Activated B cell treated with CpG ODN at 0.5 μM for 24 hours (primary cell): Measurements from ENCODE around the gene SYT15. TPM values are rescaled to one million over a fixed set of nuclear protein-coding genes. Genes with fewer than 3 reads are reported as not detected.

Source experiments
- ATAC-seq: fragments of 200-7000 bp; cut with Tn5 transposase; one replicate; pipeline ENCODE4 v1.10.0; 2021; ENCODE audit warnings: low read depth, mild to moderate bottlenecking, moderate library complexity
- CTCF ChIA-PET: fragments of 350-600 bp; sonication (Branson Sonifier 250); formaldehyde crosslinking; loops from one replicate; lab custom pipeline; 2021; ENCODE audit warnings: antibody characterized with exemption; lab: Charles Lee
- POLR2A ChIA-PET: fragments of 350-600 bp; sonication (Branson Sonifier 250); formaldehyde crosslinking; loops from one replicate; lab custom pipeline; 2021; ENCODE audit warnings: antibody characterized with exemption; lab: Charles Lee
- DNase-seq: peaks from one replicate; pipeline ENCODE4 v3.0.0; 2022
- H3K27ac Mint-ChIP-seq: one replicate; pipeline ENCODE4 v1.8.0; 2020; ENCODE audit warnings: mixed read lengths
- H3K27me3 Mint-ChIP-seq: one replicate; pipeline ENCODE4 v1.8.0; 2021; ENCODE audit warnings: mixed read lengths
- H3K36me3 Mint-ChIP-seq: one replicate; pipeline ENCODE4 v1.8.0; 2021; ENCODE audit warnings: low read depth, mixed read lengths
- H3K4me1 Mint-ChIP-seq: one replicate; pipeline ENCODE4 v1.8.0; 2021; ENCODE audit warnings: mixed read lengths
- H3K4me3 Mint-ChIP-seq: one replicate; pipeline ENCODE4 v1.8.0; 2020; ENCODE audit warnings: mild to moderate bottlenecking, mixed read lengths
- H3K9me3 Mint-ChIP-seq: one replicate; pipeline ENCODE4 v1.8.0; 2020; ENCODE audit warnings: mixed read lengths
- intact Hi-C: fragments of 100-400 bp; cut with micrococcal nuclease; formaldehyde crosslinking; loops from one replicate; pipeline ENCODE4 v1.15.1; 2024
- total RNA-seq: library from RNA; stranded (reverse); gene quantifications from 2 replicates; pipeline ENCODE4 v1.2.3, GENCODE V29; 2022
- TF ChIP-seq, protein P1 (sequence below): fragments of 200-600 bp; IDR thresholded peaks from one replicate; pipeline ENCODE4 v1.8.0; 2022; ENCODE audit warnings: antibody characterized with exemption, mild to moderate bottlenecking

The SYT15 gene
- total RNA-seq, 1 donor from 2014 or later: 1.1 TPM

DNA sequence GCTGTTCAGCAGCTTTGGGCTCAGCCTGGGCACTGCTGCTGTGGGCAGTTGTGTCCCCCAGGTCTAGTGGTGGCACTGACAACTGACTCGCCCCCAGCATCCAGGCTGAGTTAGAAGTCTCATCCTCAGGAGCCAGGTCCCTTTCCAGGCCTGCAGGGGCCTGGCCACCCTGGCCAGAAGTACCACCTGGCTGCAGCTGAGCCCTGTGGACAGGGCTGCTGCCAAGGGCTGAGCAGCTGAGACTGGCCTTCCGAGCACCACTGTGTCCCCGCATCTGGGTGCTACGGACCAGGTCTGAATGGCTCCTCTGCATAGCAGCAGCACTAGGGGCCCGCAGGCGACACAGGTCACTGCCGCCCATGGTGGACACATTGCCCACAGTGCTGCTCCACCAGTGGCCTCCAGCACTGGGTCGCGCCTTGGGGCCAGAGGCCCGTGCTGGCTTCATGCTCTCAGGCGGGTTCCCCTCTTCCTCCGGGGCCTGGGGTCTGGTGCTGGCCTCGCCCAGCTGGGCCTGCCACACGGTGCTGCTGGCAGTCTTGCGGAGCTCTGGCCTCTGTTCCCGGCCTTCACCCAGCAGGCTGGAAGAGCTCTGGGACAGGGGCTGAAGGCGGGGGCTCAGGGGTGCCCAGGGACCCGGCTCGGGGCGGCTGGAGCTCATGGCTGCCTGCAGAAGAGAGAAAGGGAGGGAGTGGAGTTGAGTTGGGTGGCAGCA is 28.7 kb upstream of the SYT15 start:
- Mint-ChIP-seq H3K4me3 (no peak overlapping the region), H3K27me3 (no peaks in the 10 kb centered on the region), H3K9me3 (no peaks in the 10 kb centered on the region), H3K27ac (no peak overlapping the region), H3K4me1 (no peaks in the 10 kb centered on the region), H3K36me3 (no peaks in the 10 kb centered on the region)
- POLR2A ChIA-PET: no interaction called here
- TF ChIP-seq, protein P1, sequence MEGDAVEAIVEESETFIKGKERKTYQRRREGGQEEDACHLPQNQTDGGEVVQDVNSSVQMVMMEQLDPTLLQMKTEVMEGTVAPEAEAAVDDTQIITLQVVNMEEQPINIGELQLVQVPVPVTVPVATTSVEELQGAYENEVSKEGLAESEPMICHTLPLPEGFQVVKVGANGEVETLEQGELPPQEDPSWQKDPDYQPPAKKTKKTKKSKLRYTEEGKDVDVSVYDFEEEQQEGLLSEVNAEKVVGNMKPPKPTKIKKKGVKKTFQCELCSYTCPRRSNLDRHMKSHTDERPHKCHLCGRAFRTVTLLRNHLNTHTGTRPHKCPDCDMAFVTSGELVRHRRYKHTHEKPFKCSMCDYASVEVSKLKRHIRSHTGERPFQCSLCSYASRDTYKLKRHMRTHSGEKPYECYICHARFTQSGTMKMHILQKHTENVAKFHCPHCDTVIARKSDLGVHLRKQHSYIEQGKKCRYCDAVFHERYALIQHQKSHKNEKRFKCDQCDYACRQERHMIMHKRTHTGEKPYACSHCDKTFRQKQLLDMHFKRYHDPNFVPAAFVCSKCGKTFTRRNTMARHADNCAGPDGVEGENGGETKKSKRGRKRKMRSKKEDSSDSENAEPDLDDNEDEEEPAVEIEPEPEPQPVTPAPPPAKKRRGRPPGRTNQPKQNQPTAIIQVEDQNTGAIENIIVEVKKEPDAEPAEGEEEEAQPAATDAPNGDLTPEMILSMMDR: no peak
- CTCF ChIA-PET: no interaction called here
- ATAC-seq: no peak
- intact Hi-C loops: no loop called here
- no peak for DNase-seq

DNA sequence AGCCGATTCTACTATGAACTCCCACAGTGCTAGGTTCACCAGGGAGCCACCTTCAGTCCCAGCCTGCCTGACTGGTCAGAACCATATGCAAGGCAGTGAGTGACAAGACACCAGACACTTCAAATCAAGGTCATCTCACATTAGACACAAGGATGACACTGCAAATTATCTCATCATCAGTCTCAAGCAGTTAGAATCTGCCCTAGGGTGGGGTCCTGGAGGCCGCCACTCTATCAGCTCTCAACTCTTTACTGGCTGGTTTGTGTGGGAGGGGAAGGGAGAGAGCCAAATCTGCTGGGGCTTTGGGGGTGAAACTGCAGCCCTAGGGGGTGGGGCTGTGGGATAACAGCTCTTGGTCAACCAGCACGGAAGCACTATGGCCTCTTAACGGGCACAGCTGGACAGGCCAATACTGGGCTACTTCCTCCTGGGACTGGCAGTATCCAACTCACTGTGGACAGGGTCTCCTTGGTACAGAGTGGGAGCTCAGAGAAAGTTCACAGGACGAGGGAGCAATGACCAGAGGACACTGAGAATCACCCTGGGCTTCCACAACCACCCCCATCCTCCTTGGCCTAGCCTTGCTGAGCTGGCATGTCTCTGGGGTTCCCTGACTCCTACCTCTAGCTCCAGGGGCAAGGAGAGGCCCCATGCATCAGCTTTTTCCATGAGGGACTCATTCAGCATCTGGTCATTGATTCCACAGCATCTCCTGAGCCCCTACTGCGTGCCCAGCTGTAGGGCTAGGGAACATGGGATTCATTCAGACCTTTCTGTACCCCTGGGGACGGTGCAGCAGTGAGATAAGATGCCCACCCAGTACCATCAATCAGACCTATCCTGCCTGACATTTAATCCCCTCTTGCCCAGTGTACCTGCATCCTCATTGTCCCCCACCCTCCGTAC is 27.9 kb upstream of the SYT15 start:
- Mint-ChIP-seq H3K4me3 (no peak overlapping the region), H3K9me3 (no peaks in the 10 kb centered on the region), H3K27me3 (peaks cover 5% of the 10 kb centered on the region), H3K4me1 (peaks cover 4% of the 10 kb centered on the region), H3K27ac (no peak overlapping the region), H3K36me3 (no peaks in the 10 kb centered on the region)
- TF ChIP-seq, protein P1: no peak
- POLR2A ChIA-PET: no interaction called here
- no peak for ATAC-seq
- DNase-seq: no peak
- intact Hi-C loops: no loop called here
- CTCF ChIA-PET: no interaction called here

- no peak overlapping the region for H3K4me3 Mint-ChIP-seq
- H3K4me1 Mint-ChIP-seq: peaks cover 6% of the 10 kb centered on the region
- ATAC-seq (no peak), DNase-seq (peak; percentile 15)
- CTCF ChIA-PET: no interaction called here
- H3K36me3 Mint-ChIP-seq: no peaks in the 10 kb centered on the region
- intact Hi-C loops: no loop called here
- H3K9me3 Mint-ChIP-seq: no peaks in the 10 kb centered on the region
- H3K27ac Mint-ChIP-seq: no peak overlapping the region
- TF ChIP-seq, protein P1: no peak
- POLR2A ChIA-PET: no interaction called here
- peaks cover 7% of the 10 kb centered on the region for H3K27me3 Mint-ChIP-seq
Observed at GRCh38 chr10:46551701-46552525, 27.0 kb upstream of the SYT15 start.

DNA sequence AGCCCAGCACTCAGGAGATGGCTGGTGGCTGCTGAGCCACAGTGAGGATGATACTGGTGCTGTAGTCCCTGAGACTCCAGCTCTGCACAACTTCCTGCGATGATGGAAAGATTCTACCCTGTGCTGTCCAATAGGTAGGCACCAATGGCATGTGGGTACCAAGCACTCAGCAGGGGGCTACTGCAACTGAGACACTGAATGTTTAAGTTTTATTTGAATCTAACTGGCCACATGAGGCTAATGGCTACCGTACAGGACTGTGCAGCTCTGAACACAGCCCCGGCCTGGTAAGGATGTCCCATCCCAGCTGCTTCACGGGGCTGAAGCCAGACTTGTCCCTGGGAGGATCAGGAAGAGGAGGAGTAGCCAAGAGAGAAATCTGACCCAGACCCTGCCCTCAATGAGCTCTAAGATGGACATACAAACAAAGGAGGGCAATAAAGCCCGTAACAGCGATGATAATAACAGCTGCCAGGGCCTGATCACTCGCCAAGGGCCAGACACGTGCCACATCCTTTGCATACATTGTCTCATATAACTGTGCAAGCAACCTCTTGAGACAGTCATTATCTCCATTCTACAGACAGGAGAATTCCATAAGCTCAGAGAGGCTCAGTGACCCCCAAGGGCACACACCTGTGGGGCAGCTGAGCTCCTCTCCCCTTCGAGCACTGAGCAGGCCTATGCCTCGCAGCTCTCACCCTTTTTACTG is 26.2 kb upstream of the SYT15 start:
- Mint-ChIP-seq H3K36me3 (no peaks in the 10 kb centered on the region), H3K4me1 (peaks cover 11% of the 10 kb centered on the region), H3K4me3 (no peak overlapping the region), H3K27me3 (peaks cover 7% of the 10 kb centered on the region), H3K9me3 (no peaks in the 10 kb centered on the region), H3K27ac (no peak overlapping the region)
- TF ChIP-seq, protein P1: no peak
- DNase-seq: no peak
- no peak for ATAC-seq
- intact Hi-C loops: no loop called here
- ChIA-PET CTCF (no interaction called here), POLR2A (no interaction called here)
